HG03064 (cell line): ENCODE measurements around the gene RSPH9.

Experiments used
- ATAC-seq: cut with Tn5 transposase; IDR thresholded peaks from one replicate; pipeline ENCODE4 v1.9.1; 2021; ENCODE audit warnings: low read depth; ENCODE audit not compliant: unreplicated experiment

Gene RSPH9, protein sequence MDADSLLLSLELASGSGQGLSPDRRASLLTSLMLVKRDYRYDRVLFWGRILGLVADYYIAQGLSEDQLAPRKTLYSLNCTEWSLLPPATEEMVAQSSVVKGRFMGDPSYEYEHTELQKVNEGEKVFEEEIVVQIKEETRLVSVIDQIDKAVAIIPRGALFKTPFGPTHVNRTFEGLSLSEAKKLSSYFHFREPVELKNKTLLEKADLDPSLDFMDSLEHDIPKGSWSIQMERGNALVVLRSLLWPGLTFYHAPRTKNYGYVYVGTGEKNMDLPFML

GRCh38 chr6:43644940-43645612, at the start of gene RSPH9:
TSS of gene RSPH9 (plus strand) at chr6:43645036. CDS start at chr6:43645099, 63 bp downstream.
- ATAC-seq = no peak

GRCh38 chr6:43600595-43600994, 44.2 kb upstream of the RSPH9 start:
- no peak for ATAC-seq

- no peak for ATAC-seq
Observed at GRCh38 chr6:43604174-43604573, 40.7 kb upstream of the RSPH9 start.

- no peak for ATAC-seq
Observed at GRCh38 chr6:43606019-43606418, 38.8 kb upstream of the RSPH9 start.

DNA sequence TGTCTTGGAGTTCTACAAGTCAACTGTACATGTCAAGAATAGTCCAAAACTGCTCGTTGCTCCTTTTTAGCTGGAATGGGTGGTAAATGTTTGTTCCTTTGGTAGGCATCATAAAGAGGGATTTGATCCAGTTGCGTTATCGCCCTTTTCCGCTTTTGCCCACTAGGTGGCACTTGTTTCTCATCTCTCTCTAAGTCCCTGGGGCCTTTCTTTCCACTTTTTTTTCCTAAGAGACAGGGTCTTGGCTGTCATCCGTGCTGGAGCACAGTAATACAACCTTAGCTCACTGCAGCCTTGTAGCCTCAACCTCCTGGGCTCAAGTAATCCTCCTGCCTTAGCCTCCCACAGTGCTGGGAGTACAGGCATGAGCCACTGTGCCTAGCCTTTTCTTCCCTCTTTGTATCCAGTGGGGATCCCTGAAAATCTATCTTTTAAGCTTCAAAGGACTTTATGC, 36.5 kb upstream of the RSPH9 start:
- no peak for ATAC-seq

DNA sequence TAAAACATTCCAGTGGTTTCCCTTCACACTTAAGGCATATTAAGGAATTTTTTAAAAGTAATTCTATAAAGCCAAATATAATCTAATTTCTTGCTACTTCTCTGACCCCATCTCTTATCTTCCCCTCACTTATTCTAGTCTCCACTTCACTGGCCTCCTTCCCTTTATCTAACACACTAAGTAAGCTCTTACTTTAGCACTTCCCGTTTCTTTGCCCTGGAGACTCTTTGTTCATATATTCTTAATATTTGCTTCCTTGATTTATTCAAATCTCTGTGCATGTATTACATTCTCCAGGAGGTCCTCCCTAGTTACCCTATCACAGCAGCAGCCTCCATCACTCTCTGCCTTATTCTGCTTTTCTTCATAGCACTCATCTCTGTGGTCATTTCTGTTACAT, 36.0 kb upstream of the RSPH9 start:
- no peak for ATAC-seq

DNA sequence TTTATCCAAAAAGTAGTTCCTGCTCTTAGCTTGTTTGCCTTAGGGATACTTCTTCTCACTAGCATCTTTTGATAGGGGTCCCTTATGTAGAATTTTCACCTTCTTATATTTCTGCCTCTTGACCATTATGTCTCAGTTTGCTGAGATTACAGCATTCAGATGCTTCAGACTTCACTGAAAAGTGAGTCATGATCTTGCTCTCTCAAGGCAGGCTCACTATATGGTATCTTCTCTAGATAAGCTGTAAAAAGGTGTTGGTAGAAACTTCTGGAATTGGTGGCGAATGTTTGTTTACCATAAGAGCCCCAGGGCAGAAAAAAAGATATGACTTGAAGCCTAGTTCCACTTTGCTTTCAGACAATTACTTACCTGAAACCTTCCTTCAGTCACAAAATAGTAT, 35.4 kb upstream of the RSPH9 start:
- ATAC-seq = no peak

GRCh38 chr6:43610431-43610830, 34.4 kb upstream of the RSPH9 start:
- no peak for ATAC-seq

- no peak for ATAC-seq
Observed at GRCh38 chr6:43613721-43614395, 31.0 kb upstream of the RSPH9 start.

DNA sequence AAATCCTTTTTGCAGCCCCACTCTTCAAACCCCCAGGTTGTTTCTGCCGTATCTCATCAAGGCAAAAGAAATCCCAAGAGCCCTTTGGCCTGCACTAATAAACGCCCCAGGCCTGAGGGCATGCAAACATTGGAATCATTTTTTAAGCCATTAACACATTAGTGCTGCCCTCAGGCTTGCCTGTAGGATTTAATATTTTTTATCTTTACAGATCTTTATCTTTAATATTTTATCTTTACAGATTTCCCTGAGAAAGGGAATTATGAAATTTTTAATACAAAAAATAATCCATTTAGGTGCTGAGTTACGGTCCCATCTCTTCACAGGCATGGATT, 30.5 kb upstream of the RSPH9 start:
- ATAC-seq = no peak

DNA sequence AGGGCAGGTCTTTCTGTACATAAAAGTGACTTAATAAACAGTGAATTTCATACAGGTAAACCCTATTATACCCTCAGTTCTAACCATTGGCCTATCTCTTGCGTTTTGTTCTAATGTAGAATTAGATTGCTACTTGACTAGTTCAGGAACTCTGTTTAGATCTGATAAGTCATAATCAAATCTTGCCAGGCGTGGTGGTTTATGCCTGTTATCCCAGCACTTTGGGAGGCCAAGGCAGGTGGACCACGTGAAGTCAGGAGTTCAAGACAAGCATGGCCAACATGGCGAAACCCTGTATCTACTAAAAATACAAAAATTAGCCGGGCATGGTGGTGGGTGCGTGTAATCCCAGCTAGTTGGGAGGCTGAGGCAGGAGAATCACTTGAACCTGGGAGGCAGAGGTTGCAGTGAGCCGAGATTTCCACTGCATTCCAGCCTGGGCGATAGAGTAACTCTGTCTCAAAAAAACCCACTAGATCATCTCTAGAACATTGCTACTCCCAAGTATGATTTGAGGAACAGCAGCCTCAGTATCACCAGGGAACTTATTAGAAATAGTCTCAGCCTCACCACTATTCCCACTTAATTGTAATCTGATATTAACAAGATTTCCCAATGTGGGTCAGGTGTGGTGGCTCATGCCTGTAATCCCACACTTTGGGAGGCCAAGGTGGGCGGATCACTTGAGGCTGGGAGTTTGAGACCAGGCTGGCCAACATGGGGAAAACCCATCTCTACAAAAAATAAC, 27.9 kb upstream of the RSPH9 start:
- no peak for ATAC-seq

DNA sequence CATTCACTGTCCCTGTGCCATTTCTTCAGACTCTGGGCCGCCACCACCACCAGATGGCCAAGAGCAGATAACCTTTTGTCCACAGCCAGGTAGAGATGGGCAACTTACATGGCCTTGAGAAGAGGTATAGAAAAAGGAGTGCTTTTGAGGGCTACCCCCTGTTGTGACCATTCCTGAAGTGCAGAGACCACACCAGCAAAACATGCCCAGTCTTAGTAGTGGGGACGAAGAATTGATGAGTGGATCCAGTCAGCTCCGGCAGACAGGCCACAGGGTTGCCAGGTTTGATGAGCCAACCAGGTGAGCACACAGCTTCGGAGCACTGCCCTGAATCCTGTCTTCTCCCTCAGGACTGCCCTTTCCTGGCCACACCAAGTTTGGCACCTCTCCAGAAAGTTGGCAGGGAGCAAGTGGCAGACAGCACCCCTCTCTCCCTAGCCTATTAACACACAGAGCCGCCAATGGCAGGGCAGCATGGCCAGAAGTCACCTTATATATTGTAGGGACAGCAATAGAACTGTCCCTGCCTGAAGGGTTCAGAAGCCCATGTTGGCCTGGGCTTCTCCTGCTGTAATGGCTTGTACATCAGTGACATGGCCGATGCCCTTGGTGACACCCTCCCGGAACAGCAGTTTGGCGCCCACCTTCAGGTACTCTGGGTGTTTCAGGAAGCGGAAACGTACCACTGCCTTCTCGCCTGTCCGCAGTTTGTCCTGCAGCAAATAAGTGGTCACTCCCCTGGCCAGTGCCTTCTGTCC, 23.6 kb upstream of the RSPH9 start:
- no peak for ATAC-seq

DNA sequence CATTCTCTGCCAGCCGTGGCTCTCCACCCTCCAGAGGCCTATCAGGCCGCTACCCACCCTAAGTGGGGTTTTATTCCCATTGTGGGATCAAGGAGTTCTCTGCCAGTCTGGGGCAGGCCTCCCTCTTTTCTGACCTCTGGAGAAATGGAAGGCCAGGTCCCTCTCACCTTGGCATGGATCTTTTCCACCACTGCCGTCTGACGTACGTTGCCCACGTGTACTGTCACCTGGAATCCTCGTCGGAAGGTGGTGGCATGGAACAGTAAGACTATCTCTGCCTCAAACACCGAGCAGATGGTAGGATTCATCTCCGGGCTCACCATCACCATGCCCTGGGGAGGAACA, 23.0 kb upstream of the RSPH9 start:
- ATAC-seq = no peak

GRCh38 chr6:43622541-43622940, 22.3 kb upstream of the RSPH9 start:
- ATAC-seq = no peak

DNA sequence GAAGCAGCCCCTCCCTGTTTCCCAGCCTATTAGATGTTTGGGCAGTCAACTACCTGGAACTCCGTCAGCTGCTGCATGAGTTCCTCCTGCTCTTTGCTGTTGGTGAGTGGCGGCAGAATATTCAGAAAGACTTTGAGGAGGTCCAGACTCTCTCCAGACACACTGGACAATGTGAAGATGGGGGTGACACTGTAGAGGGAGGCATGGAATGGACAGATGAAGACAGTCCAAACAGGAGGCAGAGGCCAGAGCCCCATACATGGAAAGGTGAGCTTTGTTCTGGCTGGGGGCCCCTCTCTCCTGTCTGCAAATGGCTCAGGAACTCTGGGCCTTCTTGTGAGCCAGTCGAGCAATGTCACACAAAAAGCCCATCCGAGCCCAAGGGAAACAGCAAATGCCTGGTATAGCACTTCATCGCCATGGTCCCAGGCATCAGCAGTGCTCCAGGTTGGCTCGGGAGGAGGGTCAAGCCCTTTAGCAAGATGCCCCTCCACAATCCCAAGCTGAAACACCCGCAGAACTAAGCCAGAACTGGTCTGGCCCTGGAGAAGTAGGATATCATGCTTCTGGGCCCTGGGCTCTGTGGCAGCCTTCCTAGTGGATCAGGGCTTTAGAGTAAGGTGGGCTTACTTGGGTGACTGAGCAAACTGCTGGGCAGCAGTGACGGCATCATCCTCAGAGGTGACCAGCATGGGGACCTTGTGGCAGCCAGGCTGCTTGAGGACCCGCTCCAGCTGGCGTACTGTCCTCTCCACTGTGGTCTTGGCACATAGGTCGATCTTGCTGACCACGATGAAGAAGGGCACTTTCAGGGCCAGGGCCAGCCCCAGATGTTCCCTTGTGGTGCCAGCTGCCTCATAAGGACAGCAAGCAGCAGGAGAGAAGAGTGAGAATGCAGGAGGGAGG, 20.7 kb upstream of the RSPH9 start:
- no peak for ATAC-seq

GRCh38 chr6:43624786-43625288, 20.0 kb upstream of the RSPH9 start:
- no peak for ATAC-seq

- ATAC-seq = no peak
Observed at GRCh38 chr6:43625393-43625992, 19.3 kb upstream of the RSPH9 start.

GRCh38 chr6:43627008-43627825, 17.6 kb upstream of the RSPH9 start:
- no peak for ATAC-seq
